HG02798 (cell line): ENCODE data around the gene SPNS2.

Experiments used
- ATAC-seq: cut with Tn5 transposase; IDR thresholded peaks from one replicate; pipeline ENCODE4 v1.9.1; 2021; ENCODE audit warnings: mild to moderate bottlenecking; ENCODE audit not compliant: unreplicated experiment, poor library complexity

SPNS2 gene

GRCh38 chr17:4545217-4545951 is 46.7 kb downstream of the SPNS2 start:
- ATAC-seq, result no peak

- no peak for ATAC-seq
These were observed 48.6 kb downstream of the SPNS2 start for GRCh38 chr17:4547118-4547906.

- no peak for ATAC-seq
These were observed 49.4 kb downstream of the SPNS2 start for GRCh38 chr17:4548061-4548461.

- ATAC-seq, result no peak
These were observed 50.2 kb downstream of the SPNS2 start for GRCh38 chr17:4548721-4549531.

GRCh38 chr17:4549781-4550533 is 51.3 kb downstream of the SPNS2 start:
- ATAC-seq, result no peak

GRCh38 chr17:4550534-4551039 is 51.9 kb downstream of the SPNS2 start:
- no peak for ATAC-seq

GRCh38 chr17:4551141-4551540 is 52.5 kb downstream of the SPNS2 start:
- ATAC-seq, result no peak

GRCh38 chr17:4551796-4552525 is 53.3 kb downstream of the SPNS2 start:
- ATAC-seq, result no peak

- ATAC-seq, result no peak
These were observed 55.0 kb downstream of the SPNS2 start for GRCh38 chr17:4553669-4554068.

- ATAC-seq, result no peak
These were observed 55.8 kb downstream of the SPNS2 start for GRCh38 chr17:4554441-4554996.

GRCh38 chr17:4554997-4555799 is 56.5 kb downstream of the SPNS2 start, which contains the start of gene MYBBP1A:
Gene MYBBP1A (minus strand): TSS chr17:4555384. CDS start chr17:4555324, 60 bp downstream.
- ATAC-seq, result peak; percentile 90

GRCh38 chr17:4555873-4556759 is 57.4 kb downstream of the SPNS2 start:
- no peak for ATAC-seq

GRCh38 chr17:4556996-4557395 is 58.3 kb downstream of the SPNS2 start:
- no peak for ATAC-seq

GRCh38 chr17:4557626-4558346 is 59.1 kb downstream of the SPNS2 start:
- no peak for ATAC-seq

- no peak for ATAC-seq
These were observed 59.8 kb downstream of the SPNS2 start for GRCh38 chr17:4558347-4558971.

- ATAC-seq, result no peak
These were observed 60.6 kb downstream of the SPNS2 start for GRCh38 chr17:4559139-4559791.
